CD8-positive, alpha-beta memory T cell (primary cell): Measurements from ENCODE around the gene NEGR1. TPM values are rescaled to one million over a fixed set of nuclear protein-coding genes. Genes with fewer than 3 reads are reported as not detected.

Source experiments
- CTCF ChIA-PET: fragments of 350-600 bp; sonication (Branson Sonifier 250); formaldehyde crosslinking; loops from one replicate; lab custom pipeline; 2021; ENCODE audit warnings: antibody characterized with exemption; lab: Charles Lee
- POLR2A ChIA-PET: fragments of 350-600 bp; sonication (Branson Sonifier 250); formaldehyde crosslinking; loops from one replicate; lab custom pipeline; 2021; ENCODE audit warnings: antibody characterized with exemption; lab: Charles Lee
- DNase-seq, 5 donors: peaks; one replicate each; pipeline versions ENCODE4 v3.0.0 to v3.0.0-alpha.2; 2020 to 2022; ENCODE audit warnings: mixed read lengths in 1 of 5
- H3K27ac ChIP-seq: one replicate; pipeline ENCODE4 v1.7.0; 2013; ENCODE audit warnings: low read depth, mild to moderate bottlenecking, low read length, moderate library complexity
- H3K27me3 ChIP-seq: 2 replicates; pipeline ENCODE4 v1.7.0; 2013; ENCODE audit warnings: low read length, mild to moderate bottlenecking; ENCODE audit not compliant: insufficient read depth, poor library complexity, severe bottlenecking
- H3K36me3 ChIP-seq: 2 replicates; pipeline ENCODE4 v1.7.0; 2013; ENCODE audit warnings: mild to moderate bottlenecking, low read length, moderate library complexity; ENCODE audit not compliant: insufficient read depth
- H3K4me1 ChIP-seq: 2 replicates; pipeline ENCODE4 v1.7.0; 2013; ENCODE audit warnings: mild to moderate bottlenecking, low read length, moderate library complexity; ENCODE audit not compliant: insufficient read depth
- H3K4me3 ChIP-seq: 2 replicates; pipeline ENCODE4 v1.7.0; 2013; ENCODE audit warnings: mild to moderate bottlenecking, low read length
- H3K9me3 ChIP-seq: 2 replicates; pipeline ENCODE4 v1.7.0; 2013; ENCODE audit warnings: mild to moderate bottlenecking, low read length
- H3K27ac Mint-ChIP-seq, 8 donors: one replicate each; pipeline ENCODE4 v1.8.0; 2020 to 2021; ENCODE audit warnings: mixed read lengths in 8 of 8, mild to moderate bottlenecking in 6 of 8, inconsistent platforms in 3 of 8, moderate library complexity in 3 of 8
- H3K27me3 Mint-ChIP-seq, 2 donors: one replicate each; pipeline ENCODE4 v1.8.0; 2020 to 2021; ENCODE audit warnings: mixed read lengths in 2 of 2, mild to moderate bottlenecking in 1 of 2, moderate library complexity in 1 of 2
- H3K36me3 Mint-ChIP-seq, 3 donors: one replicate each; pipeline ENCODE4 v1.8.0; 2020 to 2021; ENCODE audit warnings: mixed read lengths in 3 of 3, inconsistent platforms in 1 of 3, mild to moderate bottlenecking in 1 of 3
- H3K4me1 Mint-ChIP-seq, 3 donors: one replicate each; pipeline ENCODE4 v1.8.0; 2020 to 2021; ENCODE audit warnings: mixed read lengths in 3 of 3, inconsistent platforms in 1 of 3, mild to moderate bottlenecking in 1 of 3
- H3K4me3 Mint-ChIP-seq, 7 donors: one replicate each; pipeline ENCODE4 v1.8.0; 2020 to 2021; ENCODE audit warnings: mixed read lengths in 7 of 7, mild to moderate bottlenecking in 6 of 7, moderate library complexity in 4 of 7, inconsistent platforms in 2 of 7
- H3K9me3 Mint-ChIP-seq, 5 donors: one replicate each; pipeline ENCODE4 v1.8.0; 2020 to 2022; ENCODE audit warnings: mixed read lengths in 5 of 5, mild to moderate bottlenecking in 3 of 5, moderate library complexity in 2 of 5, inconsistent platforms in 1 of 5
- polyA plus RNA-seq: library from polyadenylated mRNA; unstranded; fragments of 300-500 nt; fragmentation: Illumina TruSeq; gene quantifications from one replicate; pipeline ENCODE4 v1.2.3, GENCODE V29; 2021
- total RNA-seq, 2 experiments: library from RNA; stranded (reverse); gene quantifications; one replicate each; pipeline ENCODE4 v1.2.3, GENCODE V29; 2021

NEGR1 gene
- total and polyA plus RNA-seq, 3 experiments from 2014 or later: not detected

- no peak for DNase-seq
Observed at GRCh38 chr1:71618191-71618590, 664.1 kb downstream of the NEGR1 start.

GRCh38 chr1:71610476-71610875 is 671.9 kb downstream of the NEGR1 start:
- no peak for DNase-seq

More at GRCh38 chr1:71618191-71618590, 664.1 kb downstream of the NEGR1 start:
- ChIA-PET POLR2A (no interaction called here), CTCF (no interaction called here)
- H3K4me3 ChIP-seq: no peak overlapping the region
- no peaks in the 10 kb centered on the region for H3K36me3 ChIP-seq
- no peaks in the 10 kb centered on the region for H3K4me1 Mint-ChIP-seq
- H3K9me3 ChIP-seq: no peaks in the 10 kb centered on the region
- H3K36me3 Mint-ChIP-seq: no peaks in the 10 kb centered on the region
- no peaks in the 10 kb centered on the region for H3K27me3 ChIP-seq
- H3K27ac Mint-ChIP-seq: no peak overlapping the region
- no peak overlapping the region for H3K27ac ChIP-seq
- H3K4me1 ChIP-seq: no peaks in the 10 kb centered on the region
- H3K4me3 Mint-ChIP-seq: no peak overlapping the region
- H3K9me3 Mint-ChIP-seq: peaks cover 0 to 13% (median 7%) of the 10 kb centered on the region in 5 donors
- H3K27me3 Mint-ChIP-seq: no peaks in the 10 kb centered on the region

GRCh38 chr1:71603044-71603776 is 679.1 kb downstream of the NEGR1 start:
- Mint-ChIP-seq H3K36me3 (no peaks in the 10 kb centered on the region), H3K27ac (no peak overlapping the region), H3K27me3 (no peaks in the 10 kb centered on the region), H3K4me3 (no peak overlapping the region), H3K9me3 (peaks cover 6 to 20% (median 12%) of the 10 kb centered on the region in 5 donors), H3K4me1 (no peaks in the 10 kb centered on the region)
- CTCF ChIA-PET: no interaction called here
- Histone ChIP-seq H3K36me3 (no peaks in the 10 kb centered on the region), H3K4me1 (no peaks in the 10 kb centered on the region), H3K4me3 (no peak overlapping the region), H3K27me3 (no peaks in the 10 kb centered on the region), H3K9me3 (no peaks in the 10 kb centered on the region), H3K27ac (no peak overlapping the region)
- DNase-seq: no peak
- POLR2A ChIA-PET: no interaction called here

More at GRCh38 chr1:71610476-71610875, 671.9 kb downstream of the NEGR1 start:
- peaks cover 8 to 28% (median 17%) of the 10 kb centered on the region in 5 donors for H3K9me3 Mint-ChIP-seq
- Histone ChIP-seq H3K4me1 (no peaks in the 10 kb centered on the region), H3K27me3 (no peaks in the 10 kb centered on the region), H3K36me3 (no peaks in the 10 kb centered on the region), H3K4me3 (no peak overlapping the region), H3K9me3 (no peaks in the 10 kb centered on the region), H3K27ac (no peak overlapping the region)
- POLR2A ChIA-PET: no interaction called here
- H3K4me3 Mint-ChIP-seq: no peak overlapping the region
- CTCF ChIA-PET: interaction anchor here (1.2 kb wide), 1 partner anchor 41 kb away, joined by 3 read pairs; no protein-coding TSS in a partner anchor
- H3K27ac Mint-ChIP-seq: no peak overlapping the region
- no peaks in the 10 kb centered on the region for H3K27me3 Mint-ChIP-seq
- no peaks in the 10 kb centered on the region for H3K4me1 Mint-ChIP-seq
- H3K36me3 Mint-ChIP-seq: no peaks in the 10 kb centered on the region

DNA sequence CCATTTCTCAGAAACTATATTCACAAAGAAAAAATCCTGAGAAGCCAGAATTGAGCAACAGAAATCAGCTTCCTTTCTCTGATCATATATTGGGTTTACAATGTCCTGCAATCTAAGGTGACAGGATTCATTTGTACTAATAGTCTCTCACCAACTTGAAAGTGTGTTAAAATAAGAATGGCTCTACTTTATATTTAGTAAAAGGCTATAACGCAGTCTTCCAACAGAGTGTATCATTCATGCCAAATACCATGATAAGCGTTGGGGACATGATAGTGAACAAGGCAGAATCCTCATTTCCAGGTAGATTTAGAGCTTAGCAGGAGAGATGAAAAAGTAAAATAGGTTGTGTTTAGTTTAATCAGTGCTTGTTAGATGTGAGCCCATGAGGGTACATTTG is 682.3 kb downstream of the NEGR1 start:
- Mint-ChIP-seq H3K36me3 (no peaks in the 10 kb centered on the region), H3K4me3 (no peak overlapping the region), H3K4me1 (no peaks in the 10 kb centered on the region), H3K27ac (no peak overlapping the region), H3K9me3 (peaks cover 6 to 22% (median 8%) of the 10 kb centered on the region in 5 donors), H3K27me3 (no peaks in the 10 kb centered on the region)
- H3K36me3 ChIP-seq: no peaks in the 10 kb centered on the region
- POLR2A ChIA-PET: no interaction called here
- no peaks in the 10 kb centered on the region for H3K4me1 ChIP-seq
- H3K9me3 ChIP-seq: no peaks in the 10 kb centered on the region
- DNase-seq: no peak
- no peak overlapping the region for H3K27ac ChIP-seq
- no peak overlapping the region for H3K4me3 ChIP-seq
- CTCF ChIA-PET: no interaction called here
- no peaks in the 10 kb centered on the region for H3K27me3 ChIP-seq

DNA sequence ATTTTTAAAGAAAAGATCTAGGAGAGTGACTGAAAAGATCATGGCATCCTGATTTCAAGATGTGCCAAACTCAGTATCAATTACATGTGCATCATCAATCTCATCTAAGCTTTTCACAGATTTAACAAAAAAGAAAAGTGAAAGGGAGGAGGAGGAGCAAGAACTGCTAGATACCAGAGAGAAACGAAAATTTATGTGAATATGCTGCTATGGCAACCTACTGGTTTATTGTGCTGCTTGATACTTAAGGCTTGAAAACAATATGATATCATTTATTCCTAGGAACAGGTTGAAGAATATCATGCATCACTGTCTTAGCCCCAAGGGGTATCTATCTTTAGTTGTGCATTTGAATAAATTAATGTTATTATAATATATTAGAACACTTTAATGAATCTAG is 683.0 kb downstream of the NEGR1 start:
- Histone ChIP-seq H3K27ac (no peak overlapping the region), H3K4me3 (no peak overlapping the region), H3K27me3 (no peaks in the 10 kb centered on the region), H3K9me3 (no peaks in the 10 kb centered on the region), H3K36me3 (no peaks in the 10 kb centered on the region), H3K4me1 (no peaks in the 10 kb centered on the region)
- no peaks in the 10 kb centered on the region for H3K27me3 Mint-ChIP-seq
- DNase-seq: no peak
- no peaks in the 10 kb centered on the region for H3K4me1 Mint-ChIP-seq
- CTCF ChIA-PET: no interaction called here
- no peak overlapping the region for H3K4me3 Mint-ChIP-seq
- H3K9me3 Mint-ChIP-seq: peaks cover 6 to 27% (median 8%) of the 10 kb centered on the region in 5 donors
- no peaks in the 10 kb centered on the region for H3K36me3 Mint-ChIP-seq
- POLR2A ChIA-PET: no interaction called here
- H3K27ac Mint-ChIP-seq: no peak overlapping the region

- Histone ChIP-seq H3K4me3 (no peak overlapping the region), H3K27ac (no peak overlapping the region), H3K36me3 (no peaks in the 10 kb centered on the region), H3K27me3 (no peaks in the 10 kb centered on the region), H3K4me1 (no peaks in the 10 kb centered on the region), H3K9me3 (no peaks in the 10 kb centered on the region)
- POLR2A ChIA-PET: no interaction called here
- DNase-seq: no peak
- Mint-ChIP-seq H3K36me3 (no peaks in the 10 kb centered on the region), H3K4me3 (no peak overlapping the region), H3K4me1 (no peaks in the 10 kb centered on the region), H3K27me3 (no peaks in the 10 kb centered on the region), H3K27ac (no peak overlapping the region), H3K9me3 (peaks cover 0 to 36% (median 5%) of the 10 kb centered on the region in 5 donors)
- CTCF ChIA-PET: no interaction called here
Observed at GRCh38 chr1:71593523-71593922, 688.8 kb downstream of the NEGR1 start.

GRCh38 chr1:71592646-71593274 is 689.6 kb downstream of the NEGR1 start:
- Histone ChIP-seq H3K9me3 (no peaks in the 10 kb centered on the region), H3K4me1 (no peaks in the 10 kb centered on the region), H3K27me3 (no peaks in the 10 kb centered on the region), H3K36me3 (no peaks in the 10 kb centered on the region), H3K27ac (no peak overlapping the region), H3K4me3 (no peak overlapping the region)
- no peaks in the 10 kb centered on the region for H3K36me3 Mint-ChIP-seq
- ChIA-PET POLR2A (no interaction called here), CTCF (no interaction called here)
- DNase-seq: no peak
- H3K27me3 Mint-ChIP-seq: no peaks in the 10 kb centered on the region
- H3K4me3 Mint-ChIP-seq: no peak overlapping the region
- no peaks in the 10 kb centered on the region for H3K4me1 Mint-ChIP-seq
- H3K27ac Mint-ChIP-seq: no peak overlapping the region
- peaks cover 0 to 33% (median 4%) of the 10 kb centered on the region in 5 donors for H3K9me3 Mint-ChIP-seq

DNA sequence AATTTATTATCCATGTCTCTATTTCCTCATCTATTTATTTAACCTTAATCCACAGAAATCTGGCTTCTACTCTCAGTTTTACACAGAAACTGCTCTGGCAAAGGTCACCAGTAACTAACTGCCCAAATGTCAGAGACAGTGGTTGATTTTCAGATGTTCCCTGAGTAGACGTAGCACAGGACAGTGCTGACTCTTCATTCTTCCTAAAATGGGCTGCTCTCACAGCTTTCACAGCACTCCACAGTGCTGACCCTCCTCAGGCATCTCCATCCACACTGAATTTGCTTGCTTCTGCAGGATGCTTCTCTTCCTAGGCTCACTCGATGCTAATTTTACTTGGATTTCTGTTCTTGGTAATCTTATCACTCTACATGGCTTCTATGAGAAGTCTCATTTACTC is 693.3 kb downstream of the NEGR1 start:
- Mint-ChIP-seq H3K4me1 (no peaks in the 10 kb centered on the region), H3K27ac (no peak overlapping the region), H3K9me3 (peaks cover 0 to 17% (median 4%) of the 10 kb centered on the region in 5 donors), H3K4me3 (no peak overlapping the region), H3K36me3 (no peaks in the 10 kb centered on the region), H3K27me3 (no peaks in the 10 kb centered on the region)
- Histone ChIP-seq H3K27ac (no peak overlapping the region), H3K27me3 (no peaks in the 10 kb centered on the region), H3K4me3 (no peak overlapping the region), H3K4me1 (no peaks in the 10 kb centered on the region), H3K36me3 (no peaks in the 10 kb centered on the region), H3K9me3 (no peaks in the 10 kb centered on the region)
- POLR2A ChIA-PET: no interaction called here
- DNase-seq: no peak
- CTCF ChIA-PET: no interaction called here
